OCI-LY3 (cell line): Measurements from ENCODE around the gene MATN1.

Source experiments
- EZH2phosphoT487 ChIP-seq: fragments of 200-600 bp; shearing (Covaris generic); IDR thresholded peaks from 2 replicates; pipeline ENCODE4 v1.6.1; 2018; ENCODE audit warnings: antibody characterized with exemption, mixed run types, low read depth
- TF ChIP-seq, protein P1 (sequence below): fragments of 200-600, 300-600 bp; sonication (generic); IDR thresholded peaks from 2 replicates; pipeline ENCODE4 v1.5.1; 2014; ENCODE audit warnings: antibody characterized with exemption, low read length, low read depth

GRCh38 chr1:30681782-30682181 is 41.6 kb downstream of the MATN1 start:
- TF ChIP-seq, protein P1, sequence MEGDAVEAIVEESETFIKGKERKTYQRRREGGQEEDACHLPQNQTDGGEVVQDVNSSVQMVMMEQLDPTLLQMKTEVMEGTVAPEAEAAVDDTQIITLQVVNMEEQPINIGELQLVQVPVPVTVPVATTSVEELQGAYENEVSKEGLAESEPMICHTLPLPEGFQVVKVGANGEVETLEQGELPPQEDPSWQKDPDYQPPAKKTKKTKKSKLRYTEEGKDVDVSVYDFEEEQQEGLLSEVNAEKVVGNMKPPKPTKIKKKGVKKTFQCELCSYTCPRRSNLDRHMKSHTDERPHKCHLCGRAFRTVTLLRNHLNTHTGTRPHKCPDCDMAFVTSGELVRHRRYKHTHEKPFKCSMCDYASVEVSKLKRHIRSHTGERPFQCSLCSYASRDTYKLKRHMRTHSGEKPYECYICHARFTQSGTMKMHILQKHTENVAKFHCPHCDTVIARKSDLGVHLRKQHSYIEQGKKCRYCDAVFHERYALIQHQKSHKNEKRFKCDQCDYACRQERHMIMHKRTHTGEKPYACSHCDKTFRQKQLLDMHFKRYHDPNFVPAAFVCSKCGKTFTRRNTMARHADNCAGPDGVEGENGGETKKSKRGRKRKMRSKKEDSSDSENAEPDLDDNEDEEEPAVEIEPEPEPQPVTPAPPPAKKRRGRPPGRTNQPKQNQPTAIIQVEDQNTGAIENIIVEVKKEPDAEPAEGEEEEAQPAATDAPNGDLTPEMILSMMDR, result no peak
- TF ChIP-seq EZH2phosphoT487, result no peak
